Brain microvascular endothelial cell (primary cell): ENCODE results near the gene FRAS1.
"Not testable (repeated sequence)": the region's sequence is repeated elsewhere in the genome, so short reads cannot be mapped to it uniquely, and the experiment has no call there.

ENCODE experiments used
- DNase-seq: peaks from one replicate; pipeline ENCODE4 v3.0.0-alpha.2; 2020
- H3K27ac ChIP-seq: fragments of 250-450 bp; sonication (Bioruptor Pico); 2 replicates; pipeline ENCODE4 v1.5.1; 2020; ENCODE audit warnings: mild to moderate bottlenecking, moderate library complexity
- H3K27me3 ChIP-seq: fragments of 250-450 bp; sonication (Bioruptor Pico); replicated peaks from 2 replicates; pipeline ENCODE4 v1.5.1; 2020; ENCODE audit warnings: mild to moderate bottlenecking
- H3K36me3 ChIP-seq: fragments of 250-450 bp; sonication (Bioruptor Pico); replicated peaks from 2 replicates; pipeline ENCODE4 v1.5.1; 2020; ENCODE audit warnings: mild to moderate bottlenecking
- H3K4me3 ChIP-seq: 2 replicates; pipeline ENCODE4 v1.5.1; 2011; ENCODE audit warnings: low read depth, mild to moderate bottlenecking, control low read depth, low read length, moderate library complexity
- CTCF ChIP-seq: IDR thresholded peaks from 2 replicates; pipeline ENCODE4 v1.5.1; 2011; ENCODE audit warnings: low read depth, mild to moderate bottlenecking, moderate library complexity, low read length, control low read depth, inconsistent platforms; ENCODE audit errors: missing control alignments
- in situ Hi-C: cut with HindIII; loops from 2 replicates; pipeline ENCODE4 v1.10.0; 2017; ENCODE audit warnings: low sequenced_read_pairs, low pct_ligation_motif_present

Gene FRAS1

GRCh38 chr4:78542373-78542772 is 485.2 kb downstream of the FRAS1 start:
- no peaks in the 10 kb centered on the region for H3K36me3 ChIP-seq
- no peak overlapping the region for H3K4me3 ChIP-seq
- TF ChIP-seq CTCF, result no peak
- in situ Hi-C loops, result no loop called here
- no peaks in the 10 kb centered on the region for H3K27me3 ChIP-seq
- H3K27ac ChIP-seq, result no peak overlapping the region
- DNase-seq, result peak; percentile 35

GRCh38 chr4:78543424-78544125 is 486.5 kb downstream of the FRAS1 start:
- DNase-seq, result no peak
- in situ Hi-C loops, result no loop called here
- no peaks in the 10 kb centered on the region for H3K27me3 ChIP-seq
- no peak overlapping the region for H3K27ac ChIP-seq
- H3K4me3 ChIP-seq, result no peak overlapping the region
- no peak for TF ChIP-seq CTCF
- H3K36me3 ChIP-seq, result no peaks in the 10 kb centered on the region

GRCh38 chr4:78544678-78545077 is 487.6 kb downstream of the FRAS1 start:
- Histone ChIP-seq H3K4me3 (no peak overlapping the region), H3K36me3 (no peaks in the 10 kb centered on the region), H3K27me3 (no peaks in the 10 kb centered on the region), H3K27ac (no peak overlapping the region)
- in situ Hi-C loops, result no loop called here
- DNase-seq, result no peak
- TF ChIP-seq CTCF, result no peak

- no peak for TF ChIP-seq CTCF
- in situ Hi-C loops, result no loop called here
- Histone ChIP-seq H3K36me3 (no peaks in the 10 kb centered on the region), H3K4me3 (no peak overlapping the region), H3K27me3 (no peaks in the 10 kb centered on the region), H3K27ac (no peak overlapping the region)
- DNase-seq, result no peak
Measured at GRCh38 chr4:78545275-78546246, 488.4 kb downstream of the FRAS1 start.

GRCh38 chr4:78547899-78548298 is 490.8 kb downstream of the FRAS1 start:
- in situ Hi-C loops, H3K36me3 ChIP-seq, DNase-seq, H3K4me3 ChIP-seq, H3K27ac ChIP-seq, H3K27me3 ChIP-seq: not testable (repeated sequence)

- H3K27me3 ChIP-seq, H3K4me3 ChIP-seq, in situ Hi-C loops, DNase-seq, H3K36me3 ChIP-seq, H3K27ac ChIP-seq: not testable (repeated sequence)
Measured at GRCh38 chr4:78548889-78549288, 491.8 kb downstream of the FRAS1 start.
